Epithelial cell of umbilical artery (primary cell): Measurements from ENCODE around the gene HLA-DOA. TPM values are rescaled to one million over a fixed set of nuclear protein-coding genes. Genes with fewer than 3 reads are reported as not detected.

ENCODE experiments used
- total RNA-seq: library from RNA; depleted of rRNA; stranded (reverse); fragments of >200 nt; gene quantifications from 2 replicates; pipeline ENCODE4 v1.2.3, GENCODE V29; 2014

Gene HLA-DOA
- total RNA-seq: under 0.01 TPM in 1 of 2 replicates, not detected in the other

GRCh38 chr6:33008944-33009861, at the start of gene HLA-DOA:
TSS of gene HLA-DOA (minus strand) at chr6:33009591.

GRCh38 chr6:32968093-32968866, 41.1 kb downstream of the HLA-DOA start, which contains the start of gene BRD2:
TSS of gene BRD2 (plus strand) at chr6:32968594. CDS start at chr6:32972899, 4,305 bp downstream.

Other genes starting within 250 kb of the HLA-DOA start
- not detected in 2 replicates for gene HLA-DQB2, start 246.1 kb downstream of the HLA-DOA start, total RNA-seq
- gene HLA-DOB, start 192.6 kb downstream of the HLA-DOA start, total RNA-seq: not detected in 2 replicates
- gene TAP2, start 170.9 kb downstream of the HLA-DOA start, total RNA-seq: 5.8 and 25.1 TPM in 2 replicates
- 34.1 and 117 TPM in 2 replicates for gene PSMB8, start 165.5 kb downstream of the HLA-DOA start, total RNA-seq
- 26.0 and 112 TPM in 2 replicates for gene TAP1, start 155.9 kb downstream of the HLA-DOA start, total RNA-seq
- 8.8 and 89.1 TPM in 2 replicates for gene PSMB9, start 155.4 kb downstream of the HLA-DOA start, total RNA-seq
- 0.97 and 2.3 TPM in 2 replicates for gene HLA-DMB, start 68.6 kb downstream of the HLA-DOA start, total RNA-seq
- 0.32 and 2.1 TPM in 2 replicates for gene HLA-DMA, start 56.5 kb downstream of the HLA-DOA start, total RNA-seq
- gene BRD2, start 41.0 kb downstream of the HLA-DOA start, total RNA-seq: 41.9 and 69.0 TPM in 2 replicates
- gene HLA-DPA1, start 64.1 kb upstream of the HLA-DOA start, total RNA-seq: 0.65 and 3.6 TPM in 2 replicates
- 20.1 and 23.1 TPM in 2 replicates for gene HLA-DPB1, start 66.4 kb upstream of the HLA-DOA start, total RNA-seq
- gene COL11A2, start 182.9 kb upstream of the HLA-DOA start, total RNA-seq: under 0.01 and 0.15 TPM in 2 replicates
- 17.9 and 18.5 TPM in 2 replicates for gene RXRB, start 191.1 kb upstream of the HLA-DOA start, total RNA-seq
- 94.4 and 109 TPM in 2 replicates for gene SLC39A7, start 191.3 kb upstream of the HLA-DOA start, total RNA-seq
- gene HSD17B8, start 195.1 kb upstream of the HLA-DOA start, total RNA-seq: 11.0 and 12.3 TPM in 2 replicates
- gene RING1, start 198.9 kb upstream of the HLA-DOA start, total RNA-seq: 21.1 and 24.0 TPM in 2 replicates